Measurements from ENCODE around the gene RAD51B.

DNA sequence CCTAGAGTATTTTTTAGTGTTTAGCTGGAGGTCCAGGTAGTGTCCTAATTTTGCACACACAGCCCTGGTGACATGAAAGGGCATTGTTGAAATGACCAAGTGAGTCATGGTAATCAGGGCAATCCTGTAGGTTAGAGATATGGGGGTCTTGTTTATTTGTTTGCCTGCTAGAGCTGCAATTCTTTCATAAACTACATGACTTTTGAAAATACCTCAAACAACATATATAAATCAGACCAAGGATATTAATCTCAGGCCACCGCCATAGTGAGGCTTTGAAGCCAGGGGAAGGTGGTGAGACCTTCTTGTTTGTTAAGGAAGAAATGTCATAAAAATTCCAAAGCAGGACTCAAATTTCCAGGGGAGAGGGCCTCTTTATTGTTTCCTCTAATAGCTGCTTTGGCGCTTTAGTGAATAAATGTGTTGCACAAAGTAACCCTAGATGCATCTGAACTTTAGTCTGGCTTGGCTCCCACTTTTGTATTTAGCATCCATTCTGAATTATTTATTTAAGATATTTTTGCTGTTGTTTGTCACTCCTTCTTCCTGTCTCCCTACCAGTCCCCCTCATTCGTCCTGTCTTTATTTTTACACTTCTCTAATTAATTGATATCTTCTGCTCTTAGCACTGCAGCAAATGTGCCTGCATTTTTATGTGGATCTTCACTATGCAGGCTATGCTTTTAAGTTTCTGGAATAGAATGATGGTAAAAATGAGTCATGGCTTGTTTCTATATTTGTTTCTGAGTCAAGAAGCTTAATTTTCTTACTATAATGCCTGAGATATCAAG, 430.3 kb downstream of the RAD51B start:
- TF ChIP-seq, protein P1, sequence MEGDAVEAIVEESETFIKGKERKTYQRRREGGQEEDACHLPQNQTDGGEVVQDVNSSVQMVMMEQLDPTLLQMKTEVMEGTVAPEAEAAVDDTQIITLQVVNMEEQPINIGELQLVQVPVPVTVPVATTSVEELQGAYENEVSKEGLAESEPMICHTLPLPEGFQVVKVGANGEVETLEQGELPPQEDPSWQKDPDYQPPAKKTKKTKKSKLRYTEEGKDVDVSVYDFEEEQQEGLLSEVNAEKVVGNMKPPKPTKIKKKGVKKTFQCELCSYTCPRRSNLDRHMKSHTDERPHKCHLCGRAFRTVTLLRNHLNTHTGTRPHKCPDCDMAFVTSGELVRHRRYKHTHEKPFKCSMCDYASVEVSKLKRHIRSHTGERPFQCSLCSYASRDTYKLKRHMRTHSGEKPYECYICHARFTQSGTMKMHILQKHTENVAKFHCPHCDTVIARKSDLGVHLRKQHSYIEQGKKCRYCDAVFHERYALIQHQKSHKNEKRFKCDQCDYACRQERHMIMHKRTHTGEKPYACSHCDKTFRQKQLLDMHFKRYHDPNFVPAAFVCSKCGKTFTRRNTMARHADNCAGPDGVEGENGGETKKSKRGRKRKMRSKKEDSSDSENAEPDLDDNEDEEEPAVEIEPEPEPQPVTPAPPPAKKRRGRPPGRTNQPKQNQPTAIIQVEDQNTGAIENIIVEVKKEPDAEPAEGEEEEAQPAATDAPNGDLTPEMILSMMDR (conservative IDR thresholded peaks at IDR 0.05), result no peak
- no peak for TF ChIP-seq EZH2 (IDR thresholded peaks at IDR 0.05; ENCODE audit: low read depth)
